HG02798 (cell line): Measurements from ENCODE around the gene HACD2.

Experiments
- ATAC-seq: cut with Tn5 transposase; IDR thresholded peaks from one replicate; pipeline ENCODE4 v1.9.1; 2021; ENCODE audit warnings: mild to moderate bottlenecking; ENCODE audit not compliant: unreplicated experiment, poor library complexity

HACD2 gene

DNA sequence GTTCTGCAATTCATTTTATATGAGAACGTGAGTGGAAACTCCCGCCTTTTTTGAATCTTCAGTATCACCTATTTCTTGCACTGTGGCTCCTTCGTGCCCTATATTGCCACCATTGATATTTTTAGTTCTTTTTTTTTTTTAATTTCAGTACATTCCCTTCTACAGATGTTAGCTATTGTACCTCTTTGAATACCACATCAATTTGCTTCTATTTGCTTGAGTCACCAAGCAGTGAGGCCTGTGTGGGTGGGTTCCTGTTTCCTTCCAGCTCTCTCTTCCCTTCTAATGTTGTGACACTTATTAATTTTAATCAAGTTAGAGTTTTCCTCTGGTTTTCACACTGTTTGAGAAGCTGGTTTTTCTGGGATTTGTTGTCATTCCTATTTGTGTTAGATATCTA lies 8.7 kb downstream of the HACD2 start:
- ATAC-seq = no peak

DNA sequence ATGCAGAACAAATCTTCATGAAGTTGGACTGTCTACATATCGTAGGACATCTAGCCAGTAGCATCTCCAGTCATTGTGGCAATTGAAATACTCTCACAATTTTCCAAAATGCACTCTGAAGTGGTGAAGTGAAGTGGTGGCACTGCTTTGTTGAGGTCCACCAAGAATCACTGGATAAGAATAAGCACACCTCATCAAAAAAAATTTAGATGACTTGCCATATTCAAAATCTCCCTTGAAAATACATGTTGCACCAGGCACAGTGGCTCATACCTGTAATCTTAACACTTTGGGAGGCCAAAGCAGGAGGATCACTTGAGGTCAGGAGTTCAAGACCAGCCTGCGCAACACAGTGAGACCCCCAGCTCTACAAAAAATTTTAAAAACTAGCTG lies 12.9 kb downstream of the HACD2 start:
- ATAC-seq = no peak

DNA sequence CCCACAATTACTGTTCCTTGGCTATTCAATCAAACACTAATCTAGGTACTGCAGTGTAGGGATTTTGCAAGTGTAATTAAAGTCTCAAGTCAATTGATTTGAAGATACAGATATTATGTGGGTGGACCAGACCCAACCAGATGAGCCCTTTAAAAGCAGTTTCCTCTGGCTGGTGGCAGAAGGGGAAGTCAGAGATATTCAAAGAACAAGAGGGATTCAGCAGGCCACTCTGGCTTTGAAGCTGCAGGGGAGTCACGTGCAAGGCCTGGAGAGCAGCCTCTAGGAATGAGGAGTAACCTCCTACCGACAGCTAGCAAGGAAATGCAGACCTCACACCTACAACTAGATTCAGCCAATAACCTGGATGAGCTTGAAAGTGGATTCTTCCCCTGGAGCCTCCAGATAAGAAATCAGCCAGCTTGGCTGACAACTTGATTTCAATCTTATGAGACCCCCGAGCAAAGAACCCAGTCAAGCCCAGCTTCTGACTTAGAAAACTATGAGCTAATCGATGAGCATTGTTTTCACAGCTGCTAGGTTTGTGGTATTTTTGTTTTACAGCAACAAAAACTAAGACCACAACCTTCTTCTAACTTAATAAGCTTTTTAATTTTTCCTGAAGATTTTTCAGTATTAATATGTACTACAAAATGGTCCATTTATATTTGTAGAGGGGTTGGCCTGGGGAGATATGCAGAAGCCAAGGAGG lies 13.4 kb downstream of the HACD2 start:
- ATAC-seq = no peak

DNA sequence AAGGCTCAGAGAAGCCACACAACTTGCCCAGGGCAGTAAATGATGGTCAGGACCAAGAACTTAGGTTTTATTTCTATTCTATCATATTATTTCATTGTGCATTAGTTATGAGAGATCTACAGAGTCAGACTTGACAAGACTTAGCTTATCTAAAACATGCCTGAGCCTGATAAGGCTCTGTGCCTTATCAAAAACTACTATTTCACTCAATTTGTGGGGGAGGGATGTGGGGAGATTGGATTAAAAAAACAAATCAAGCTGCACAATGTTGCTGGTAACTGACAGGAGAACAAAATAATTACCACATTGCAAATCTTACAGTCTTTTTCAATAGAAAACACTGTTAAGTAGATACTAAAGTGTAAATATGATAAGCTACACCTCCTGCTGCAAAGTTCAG lies 16.0 kb downstream of the HACD2 start:
- ATAC-seq = no peak

DNA sequence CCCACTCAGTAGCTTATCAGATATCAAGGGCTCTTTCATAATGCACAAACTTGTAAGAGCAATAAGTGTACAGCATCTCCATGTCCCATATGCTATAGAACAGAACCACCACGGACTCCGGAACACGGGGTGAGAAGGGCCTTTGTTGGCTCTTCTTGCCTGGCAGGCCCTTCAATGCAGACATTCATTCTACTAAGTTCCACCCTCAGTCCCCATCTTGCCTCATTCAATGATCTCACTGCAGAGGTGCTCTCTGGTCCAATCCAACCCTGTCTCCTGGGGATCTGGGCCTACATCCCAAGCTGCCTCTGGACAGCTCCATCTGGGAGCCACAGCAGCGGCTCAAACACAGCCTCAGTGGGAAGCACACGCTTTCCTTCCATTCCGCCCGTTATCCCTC lies 16.8 kb downstream of the HACD2 start:
- ATAC-seq = no peak

DNA sequence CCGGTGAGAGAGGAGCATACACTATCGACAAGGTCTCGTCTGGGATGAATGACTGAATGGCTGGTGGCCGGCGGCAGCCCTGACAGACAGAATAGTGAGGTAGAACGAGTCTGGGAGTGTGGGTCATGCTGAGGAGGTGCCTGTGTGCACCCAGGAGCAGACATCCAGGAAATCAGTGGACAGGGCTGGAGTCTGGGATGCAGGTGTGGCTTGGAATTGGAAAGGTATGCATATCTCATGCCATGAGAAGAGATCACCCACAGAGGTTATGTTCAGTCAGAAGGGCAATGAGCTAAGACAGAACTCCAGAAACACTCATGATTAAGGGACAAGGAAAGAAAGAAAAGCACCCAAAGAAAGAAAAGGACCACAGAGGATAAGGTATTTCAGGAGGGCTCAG lies 20.8 kb downstream of the HACD2 start:
- ATAC-seq = no peak

DNA sequence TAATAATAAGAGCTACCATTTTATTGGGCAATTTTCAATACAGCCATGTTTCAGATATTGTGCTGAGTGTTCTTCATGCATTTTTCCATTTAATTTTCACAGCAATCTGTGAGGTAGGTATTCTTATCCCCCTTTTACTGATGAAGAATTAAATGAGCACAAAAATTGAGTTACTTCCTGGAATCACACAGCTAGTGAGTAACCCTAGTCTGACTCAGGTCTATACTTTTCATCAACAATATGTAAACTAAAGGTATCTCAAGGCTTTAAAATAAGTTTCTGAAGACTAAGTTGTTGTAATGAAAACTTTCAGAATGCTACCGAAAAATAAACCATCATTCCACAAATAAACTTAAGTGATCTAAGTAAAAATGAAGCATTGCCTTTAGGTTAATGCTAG lies 22.3 kb downstream of the HACD2 start:
- no peak for ATAC-seq

DNA sequence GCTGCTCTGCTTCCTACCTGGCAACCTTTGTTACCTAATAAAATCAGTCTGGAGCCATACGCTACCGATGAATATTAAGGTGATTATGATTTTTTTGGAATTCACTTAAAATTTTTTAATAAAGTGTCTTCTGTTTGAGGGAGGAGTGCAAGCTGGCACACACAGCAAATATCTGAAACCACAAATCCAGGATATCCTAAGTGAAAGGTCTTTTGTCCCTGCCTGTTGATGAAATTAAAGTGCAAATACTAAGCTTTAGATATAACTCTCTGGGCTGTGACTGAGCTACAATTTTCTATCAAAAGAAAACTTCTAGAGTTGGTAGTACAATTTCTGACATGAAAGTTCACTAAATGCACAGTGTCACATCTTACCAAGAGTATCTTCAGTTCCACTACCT lies 23.7 kb downstream of the HACD2 start:
- no peak for ATAC-seq

DNA sequence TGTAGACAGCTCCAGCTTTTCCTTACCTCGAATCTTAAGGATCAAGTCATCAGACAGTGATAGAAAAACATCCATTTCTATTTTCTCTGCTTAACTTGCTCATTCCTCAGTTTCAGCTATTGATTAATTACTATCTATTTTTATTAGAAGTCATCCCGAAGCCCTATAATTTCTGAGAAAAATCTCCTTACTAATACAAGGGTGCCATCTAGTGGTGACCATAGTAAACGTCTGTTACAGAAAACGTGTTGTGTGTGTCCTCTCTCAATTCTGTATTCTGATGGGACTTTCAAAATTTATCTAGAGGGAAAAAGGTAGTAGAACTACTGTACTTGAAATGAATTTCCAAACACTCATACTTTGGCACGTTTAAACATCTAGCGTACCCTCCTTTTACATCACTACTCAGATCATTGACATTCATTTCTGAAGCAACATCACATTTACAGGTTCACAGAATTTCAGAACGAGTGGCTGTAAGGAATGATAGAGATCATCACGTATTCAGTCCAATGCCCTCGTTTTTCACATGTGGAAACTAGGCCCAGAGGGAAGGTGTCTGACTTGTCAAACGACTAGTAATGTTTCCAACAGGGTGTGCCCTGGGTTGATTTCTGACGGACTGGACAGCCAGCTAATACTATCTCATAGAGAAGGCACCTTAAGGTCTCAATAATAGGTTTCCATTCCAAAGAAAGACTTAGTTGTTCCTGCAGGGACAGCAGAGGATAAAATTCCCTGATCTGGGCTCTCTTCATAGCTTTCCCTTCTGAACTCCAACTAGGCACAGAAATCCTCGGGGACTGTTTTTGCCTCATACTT lies 25.6 kb downstream of the HACD2 start:
- no peak for ATAC-seq

DNA sequence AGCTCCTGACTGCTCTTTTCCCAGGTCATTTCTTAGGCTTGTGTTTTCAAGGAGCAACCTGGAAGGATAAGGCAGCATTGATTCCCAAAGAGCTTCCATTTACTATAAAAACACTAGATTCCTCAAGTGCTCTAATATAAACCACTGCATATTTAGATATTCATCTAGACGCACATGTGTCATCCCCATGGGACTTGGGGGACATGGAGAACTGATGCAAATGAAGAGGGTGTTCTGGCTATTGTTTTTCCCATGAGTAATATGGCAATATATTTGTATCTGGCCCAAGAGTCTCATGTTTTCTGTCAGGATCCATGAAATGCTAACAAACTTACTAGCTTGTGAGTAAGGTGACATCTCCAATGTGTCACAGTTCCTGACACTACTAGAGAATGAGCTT lies 31.3 kb downstream of the HACD2 start:
- ATAC-seq = no peak

DNA sequence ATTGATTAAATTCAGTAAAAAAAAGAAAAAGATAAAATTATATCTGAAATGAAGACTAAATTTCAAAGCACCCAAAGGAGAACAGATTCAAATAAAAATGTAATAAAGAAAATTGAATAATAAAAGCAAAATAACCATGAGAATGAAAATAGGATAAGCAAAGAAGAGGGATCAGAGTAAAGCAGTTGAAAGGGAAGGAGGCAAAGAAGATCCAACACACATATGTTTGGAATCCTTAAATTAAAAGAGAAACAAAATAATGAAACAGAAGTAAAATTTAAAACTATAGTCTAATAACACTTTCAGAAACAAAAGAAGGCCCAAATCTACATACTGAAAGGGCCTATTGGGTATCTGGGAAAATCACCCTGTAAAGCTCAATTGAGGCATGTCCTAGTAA lies 32.1 kb downstream of the HACD2 start:
- no peak for ATAC-seq

DNA sequence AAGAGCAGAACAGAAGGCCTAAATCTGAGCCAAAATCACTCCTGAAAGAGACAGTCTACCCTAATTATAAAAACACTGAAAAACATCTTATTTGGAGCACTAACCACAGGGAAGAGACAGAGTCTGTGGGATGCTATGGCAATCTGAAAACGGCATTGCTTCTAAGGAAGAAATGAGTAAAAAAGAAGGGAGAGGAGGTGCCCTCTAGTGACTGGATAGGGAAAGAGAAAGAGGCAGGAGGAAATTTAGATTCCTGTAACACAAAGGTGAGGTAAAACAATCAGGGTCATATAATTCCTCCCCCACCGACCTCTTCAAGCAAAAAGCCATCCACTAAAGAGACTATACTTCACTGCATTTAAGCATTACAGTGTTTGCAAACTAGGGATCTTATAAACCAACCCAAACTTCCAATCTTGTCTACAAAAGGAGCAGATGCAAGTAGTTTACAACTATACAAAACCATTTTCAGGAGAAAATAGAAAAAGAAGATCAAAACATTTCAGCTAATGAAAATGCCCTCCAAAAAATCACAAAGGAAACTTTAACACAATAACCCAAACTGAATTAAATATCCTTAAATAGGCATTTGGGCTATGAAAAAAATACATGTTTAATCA lies 32.6 kb downstream of the HACD2 start:
- ATAC-seq = no peak

DNA sequence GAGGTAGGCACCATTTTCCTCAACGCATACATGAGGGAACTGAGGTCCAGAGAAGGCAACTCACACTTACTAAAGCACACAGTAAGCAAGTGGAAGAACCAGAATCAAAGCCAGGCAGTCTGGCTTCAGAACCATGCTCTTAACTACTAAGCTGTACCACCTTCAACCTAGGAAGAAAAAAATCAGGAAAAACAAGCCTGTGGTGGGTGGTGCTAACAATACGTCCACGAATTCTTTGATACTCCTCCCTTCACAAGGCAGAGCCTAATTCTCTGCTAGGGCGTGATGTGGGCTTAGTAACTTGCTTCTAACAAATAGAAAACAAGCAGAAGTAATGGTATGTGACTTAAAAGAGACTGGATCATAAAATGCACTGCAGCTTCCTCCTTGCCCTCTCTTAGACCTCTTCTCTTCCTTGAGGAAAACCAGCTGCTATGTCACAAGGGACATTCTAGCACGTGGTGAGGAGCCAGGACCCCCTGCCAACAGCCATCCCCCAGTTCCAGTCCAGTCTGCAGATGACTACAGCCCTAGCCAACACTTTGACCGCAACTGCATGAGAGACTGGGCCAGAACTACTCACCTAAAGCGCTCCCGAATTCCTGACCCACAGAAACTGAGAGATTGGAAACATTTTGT lies 36.9 kb downstream of the HACD2 start:
- ATAC-seq = no peak

DNA sequence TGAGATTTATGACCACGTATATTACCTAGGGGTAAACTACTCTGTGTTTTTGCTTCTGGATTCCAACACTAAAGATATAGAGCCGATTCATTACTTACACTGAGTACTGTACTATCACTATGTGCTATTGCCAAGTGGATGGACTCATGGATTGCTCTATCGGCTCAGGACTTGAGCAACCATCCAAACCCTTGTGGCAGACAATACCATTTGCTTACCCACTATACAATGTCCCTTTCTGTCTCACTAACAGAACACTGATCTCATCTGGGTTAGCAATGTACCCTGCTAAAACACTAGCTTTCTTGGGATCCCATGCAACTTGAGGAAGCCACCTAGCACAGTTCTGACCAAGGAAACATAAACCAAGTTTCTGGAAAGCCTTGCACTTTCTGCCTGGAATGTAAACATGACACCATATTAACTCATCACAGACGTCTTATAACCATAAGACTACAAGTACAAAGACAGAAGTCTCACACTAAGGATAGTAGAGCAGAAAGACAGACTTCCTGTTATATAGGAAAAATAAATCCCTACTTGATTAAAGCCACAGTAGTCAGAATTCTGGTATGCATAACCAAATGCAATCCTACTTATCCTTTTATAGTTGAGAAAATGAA lies 38.6 kb downstream of the HACD2 start:
- no peak for ATAC-seq

DNA sequence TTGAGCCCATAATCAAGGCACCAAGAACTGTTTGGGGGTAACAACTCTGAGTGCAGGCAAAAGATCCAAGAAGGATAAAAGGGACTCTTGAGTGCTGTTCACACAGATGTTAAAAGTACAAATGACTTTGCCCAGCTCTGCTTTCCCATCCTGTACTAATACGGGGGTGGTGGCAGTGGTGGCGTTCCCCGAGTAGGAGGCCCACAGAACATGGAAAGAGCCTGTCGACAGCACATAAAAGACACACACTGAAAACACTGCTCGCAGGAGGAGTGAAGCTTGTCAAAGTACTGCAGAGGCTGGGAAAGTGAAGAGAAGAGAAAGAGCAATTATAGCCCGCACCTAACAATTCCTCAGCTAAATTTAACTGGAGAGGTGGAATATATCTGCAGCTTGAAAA lies 40.9 kb downstream of the HACD2 start:
- no peak for ATAC-seq

DNA sequence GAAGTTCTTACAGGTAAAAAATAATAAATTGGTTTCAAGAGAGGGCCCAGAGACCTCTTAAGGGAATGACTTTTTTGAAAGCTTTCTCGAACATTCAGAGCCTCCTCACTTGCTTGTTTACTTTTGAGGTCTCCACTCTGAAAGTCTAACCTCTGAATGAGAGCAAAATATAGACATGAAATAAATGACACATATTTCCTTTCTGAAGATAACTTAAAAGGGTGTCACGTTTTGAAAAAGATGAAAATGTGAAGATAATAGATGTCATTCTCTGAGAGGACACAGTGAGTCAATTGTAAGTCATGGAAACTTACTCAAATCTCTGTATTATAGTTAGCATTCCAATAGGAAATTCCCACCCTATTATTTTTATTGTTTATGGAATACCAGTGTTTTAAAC lies 44.6 kb downstream of the HACD2 start:
- no peak for ATAC-seq

DNA sequence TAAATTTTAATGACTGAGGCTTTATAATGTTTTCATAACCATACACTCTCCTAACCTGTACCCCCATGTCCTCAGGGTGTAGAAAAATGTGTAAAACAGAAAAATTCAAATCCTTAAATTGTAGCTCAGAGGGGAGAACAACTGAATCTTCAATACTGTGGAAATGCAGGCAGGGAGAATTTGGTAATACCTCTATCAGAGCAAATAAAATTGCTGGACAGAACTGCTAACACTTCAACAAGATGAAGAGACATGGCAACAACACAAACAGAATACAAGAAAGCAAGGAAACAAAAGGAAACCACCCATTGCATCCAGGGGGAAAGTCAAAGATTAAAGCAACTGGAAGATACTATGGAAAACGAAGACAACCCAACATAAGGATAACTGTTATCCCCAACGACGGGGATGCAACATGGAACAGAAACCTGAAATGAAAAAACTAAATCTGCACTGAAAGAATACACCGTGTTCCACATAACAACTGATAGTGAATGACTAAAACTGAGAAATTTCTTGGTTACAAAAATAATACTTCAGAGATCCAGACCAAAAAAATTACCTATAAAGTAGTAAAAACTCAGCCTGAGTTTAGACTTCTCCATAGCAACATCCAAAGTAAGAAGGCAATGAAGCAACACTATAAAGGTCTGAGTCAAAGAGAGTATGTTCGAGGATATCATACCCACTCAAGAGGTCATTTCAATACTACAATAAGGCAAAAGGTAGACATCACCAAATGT lies 48.5 kb downstream of the HACD2 start:
- ATAC-seq = peak; percentile 50

DNA sequence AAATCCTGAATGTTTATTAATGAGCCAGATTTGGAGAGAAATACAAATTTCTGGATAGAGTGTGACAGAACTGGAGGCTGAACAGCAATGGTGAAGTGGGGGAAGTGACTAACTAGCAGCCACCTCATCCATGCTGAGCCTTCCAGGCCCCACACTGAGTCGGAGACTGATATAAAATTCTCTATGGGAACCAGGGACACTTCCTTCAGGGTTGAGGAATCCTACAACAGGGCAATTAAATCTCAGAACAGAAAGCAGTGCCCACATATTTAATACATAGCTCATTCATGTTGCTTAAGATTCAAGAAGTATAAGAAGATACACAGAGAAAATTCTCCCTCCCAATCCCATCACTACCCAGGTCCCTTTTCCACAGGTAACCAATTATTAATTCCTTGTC lies 49.3 kb downstream of the HACD2 start:
- no peak for ATAC-seq

DNA sequence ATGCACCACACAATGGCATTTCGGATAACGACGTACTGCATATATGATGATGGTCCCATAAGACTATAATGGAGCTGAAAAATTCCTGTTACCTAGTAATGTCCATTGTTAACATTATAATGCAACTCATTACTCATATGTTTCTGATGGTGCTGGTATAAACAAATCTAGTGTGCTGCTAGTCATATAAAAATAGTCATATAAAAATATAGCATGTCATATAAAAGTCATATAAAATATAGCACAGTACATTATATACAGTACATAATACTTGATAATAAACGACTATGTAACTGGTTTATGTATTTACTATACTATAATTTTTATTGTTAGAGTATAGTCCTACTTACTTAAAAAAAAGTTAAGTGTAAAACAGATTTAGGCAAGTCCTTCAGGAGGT lies 50.6 kb downstream of the HACD2 start:
- no peak for ATAC-seq

DNA sequence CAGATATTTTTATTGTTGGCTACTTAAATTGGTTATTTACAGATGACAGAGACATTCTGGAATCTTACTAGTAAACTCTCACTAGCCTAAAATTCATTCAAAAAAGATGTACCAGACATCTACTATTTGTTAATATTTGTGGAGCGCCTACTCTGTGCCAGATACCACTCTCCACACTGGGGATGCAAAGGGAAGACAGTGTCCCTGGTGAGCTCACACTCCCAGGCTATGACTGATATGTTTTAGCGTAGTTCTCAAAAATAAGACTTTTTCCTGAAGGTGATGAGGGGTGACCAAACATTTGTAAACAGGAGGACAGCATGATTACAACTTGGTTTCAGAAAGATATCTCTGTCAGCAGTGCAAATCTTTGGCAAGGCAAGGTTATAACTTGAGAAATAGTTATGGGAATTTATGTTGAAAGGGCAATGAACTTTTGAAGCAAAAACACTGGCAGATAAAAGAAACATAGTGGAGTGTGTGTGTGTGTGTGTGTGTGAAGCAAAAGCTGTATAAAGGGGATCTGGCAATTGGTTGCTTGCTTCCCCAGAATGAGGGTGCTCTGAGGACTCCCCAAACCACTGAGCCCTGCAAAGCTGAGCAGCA lies 51.2 kb downstream of the HACD2 start:
- ATAC-seq = no peak
